Hepatocyte (in vitro differentiated cells): Measurements from ENCODE around the gene FAM227B. TPM values are rescaled to one million over a fixed set of nuclear protein-coding genes. Genes with fewer than 3 reads are reported as not detected.
"Not testable (repeated sequence)": the region's sequence is repeated elsewhere in the genome, so short reads cannot be mapped to it uniquely, and the experiment has no call there.

Experiments
- DNase-seq: peaks from one replicate; pipeline ENCODE4 v3.0.0-alpha.2; 2016; ENCODE audit warnings: low spot score
- H2AFZ ChIP-seq: fragments of 200-600 bp; sonication (generic); 2 replicates; pipeline ENCODE4 v1.6.0; 2016; ENCODE audit warnings: antibody characterized with exemption, mild to moderate bottlenecking
- H3K27ac ChIP-seq: fragments of 200-600 bp; sonication (generic); 2 replicates; pipeline ENCODE4 v1.5.1; 2016; ENCODE audit warnings: mild to moderate bottlenecking
- H3K27me3 ChIP-seq: fragments of 200-600 bp; sonication (generic); 2 replicates; pipeline ENCODE4 v1.6.1; 2016
- H3K36me3 ChIP-seq: fragments of 200-600 bp; sonication (generic); replicated peaks from 2 replicates; pipeline ENCODE4 v1.5.1; 2016; ENCODE audit warnings: low read depth; ENCODE audit not compliant: insufficient read depth
- H3K4me1 ChIP-seq: fragments of 200-600 bp; sonication (generic); 2 replicates; pipeline ENCODE4 v1.5.1; 2016; ENCODE audit warnings: mild to moderate bottlenecking, moderate library complexity; ENCODE audit not compliant: insufficient read depth
- H3K4me2 ChIP-seq: fragments of 200-600 bp; sonication (generic); 2 replicates; pipeline ENCODE4 v1.6.0; 2016
- H3K4me3 ChIP-seq: fragments of 200-600 bp; sonication (generic); 2 replicates; pipeline ENCODE4 v1.5.1; 2016; ENCODE audit warnings: mild to moderate bottlenecking
- H3K79me2 ChIP-seq: fragments of 200-600 bp; sonication (generic); 2 replicates; pipeline ENCODE4 v1.6.0; 2017; ENCODE audit warnings: mild to moderate bottlenecking
- H3K9me2 ChIP-seq: fragments of 200-600 bp; sonication (generic); replicated peaks from 2 replicates; pipeline ENCODE4 v1.6.0; 2017; ENCODE audit warnings: mild to moderate bottlenecking; ENCODE audit not compliant: insufficient read depth
- H3K9me3 ChIP-seq: fragments of 200-600 bp; sonication (generic); 2 replicates; pipeline ENCODE4 v1.5.1; 2016; ENCODE audit warnings: low read depth, mild to moderate bottlenecking
- H4K20me1 ChIP-seq: fragments of 200-600 bp; sonication (generic); 2 replicates; pipeline ENCODE4 v1.6.0; 2016; ENCODE audit warnings: mild to moderate bottlenecking; ENCODE audit not compliant: insufficient read depth, poor library complexity, severe bottlenecking
- EZH2 ChIP-seq: fragments of 200-600 bp; sonication (generic); IDR thresholded peaks from 2 replicates; pipeline ENCODE4 v1.6.1; 2016; ENCODE audit warnings: antibody characterized with exemption, mild to moderate bottlenecking, borderline replicate concordance
- EZH2phosphoT487 ChIP-seq: fragments of 200-600 bp; sonication (generic); IDR thresholded peaks from one replicate; pipeline ENCODE4 v1.6.1; 2018; ENCODE audit warnings: antibody characterized with exemption, mild to moderate bottlenecking, low read depth, moderate library complexity; ENCODE audit not compliant: unreplicated experiment, severe bottlenecking
- WGBS: methylation state at CpG from one replicate; pipeline ENCODE4 v1.1.6; 2016; ENCODE audit warnings: low lambda C conversion rate; ENCODE audit errors: missing lambda C conversion rate; 5-methylcytosine and 5-hydroxymethylcytosine counted together
- polyA plus RNA-seq: library from polyadenylated mRNA; unstranded; fragments of >200 nt; fragmentation: Nextera tagmentation; extraction: Ambion mirVana; gene quantifications from 2 replicates; pipeline ENCODE4 v1.2.1, GENCODE V29; 2016
- total RNA-seq: library from RNA; depleted of rRNA; stranded (reverse); fragments of >200 nt; gene quantifications from 2 replicates; pipeline ENCODE4 v1.2.3, GENCODE V29; 2014
- TF ChIP-seq, protein P1 (sequence below): fragments of 200-600 bp; sonication (generic); IDR thresholded peaks from 2 replicates; pipeline ENCODE4 v1.5.1; 2016; ENCODE audit warnings: antibody characterized with exemption, mild to moderate bottlenecking; ENCODE audit not compliant: poor library complexity

Gene FAM227B
- total and polyA plus RNA-seq, 2 experiments from 2014 or later: 4.5 to 9.2 TPM

DNA sequence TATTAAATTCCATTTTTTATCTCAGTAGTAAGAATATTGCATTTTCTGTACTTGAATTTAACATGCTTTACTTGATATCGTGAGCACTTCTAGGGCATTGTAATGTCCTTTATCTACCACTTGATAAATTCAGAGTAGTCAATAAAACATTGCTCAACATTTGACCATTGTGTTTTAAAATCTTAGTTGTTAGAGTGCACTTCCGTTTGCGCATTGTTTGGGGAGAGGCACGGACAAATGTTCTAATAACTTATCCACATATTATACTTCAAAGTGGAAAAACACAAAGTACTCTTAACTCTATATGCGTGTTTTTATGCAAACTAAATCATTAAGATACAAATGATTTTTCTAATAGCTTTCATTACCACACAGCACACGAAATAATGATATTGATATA is 419 bp downstream of the FAM227B start:
- peak overlapping the region; percentile 71 for H3K4me2 ChIP-seq
- H3K27ac ChIP-seq: peak overlapping the region; percentile 90
- WGBS: 9% methylated on average over 6 of the region's 6 CpGs
- no peaks in the 10 kb centered on the region for H3K9me2 ChIP-seq
- peak overlapping the region; percentile 72 for H2AFZ ChIP-seq
- no peak for DNase-seq
- no peaks in the 10 kb centered on the region for H4K20me1 ChIP-seq
- H3K36me3 ChIP-seq: no peaks in the 10 kb centered on the region
- no peaks in the 10 kb centered on the region for H3K27me3 ChIP-seq
- TF ChIP-seq, protein P1, sequence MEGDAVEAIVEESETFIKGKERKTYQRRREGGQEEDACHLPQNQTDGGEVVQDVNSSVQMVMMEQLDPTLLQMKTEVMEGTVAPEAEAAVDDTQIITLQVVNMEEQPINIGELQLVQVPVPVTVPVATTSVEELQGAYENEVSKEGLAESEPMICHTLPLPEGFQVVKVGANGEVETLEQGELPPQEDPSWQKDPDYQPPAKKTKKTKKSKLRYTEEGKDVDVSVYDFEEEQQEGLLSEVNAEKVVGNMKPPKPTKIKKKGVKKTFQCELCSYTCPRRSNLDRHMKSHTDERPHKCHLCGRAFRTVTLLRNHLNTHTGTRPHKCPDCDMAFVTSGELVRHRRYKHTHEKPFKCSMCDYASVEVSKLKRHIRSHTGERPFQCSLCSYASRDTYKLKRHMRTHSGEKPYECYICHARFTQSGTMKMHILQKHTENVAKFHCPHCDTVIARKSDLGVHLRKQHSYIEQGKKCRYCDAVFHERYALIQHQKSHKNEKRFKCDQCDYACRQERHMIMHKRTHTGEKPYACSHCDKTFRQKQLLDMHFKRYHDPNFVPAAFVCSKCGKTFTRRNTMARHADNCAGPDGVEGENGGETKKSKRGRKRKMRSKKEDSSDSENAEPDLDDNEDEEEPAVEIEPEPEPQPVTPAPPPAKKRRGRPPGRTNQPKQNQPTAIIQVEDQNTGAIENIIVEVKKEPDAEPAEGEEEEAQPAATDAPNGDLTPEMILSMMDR: no peak
- TF ChIP-seq EZH2phosphoT487 (no peak), EZH2 (no peak)
- H3K79me2 ChIP-seq: peaks cover 26% of the 10 kb centered on the region
- peak overlapping the region; percentile 32 for H3K4me3 ChIP-seq
- no peaks in the 10 kb centered on the region for H3K9me3 ChIP-seq
- H3K4me1 ChIP-seq: peaks cover 18% of the 10 kb centered on the region

DNA sequence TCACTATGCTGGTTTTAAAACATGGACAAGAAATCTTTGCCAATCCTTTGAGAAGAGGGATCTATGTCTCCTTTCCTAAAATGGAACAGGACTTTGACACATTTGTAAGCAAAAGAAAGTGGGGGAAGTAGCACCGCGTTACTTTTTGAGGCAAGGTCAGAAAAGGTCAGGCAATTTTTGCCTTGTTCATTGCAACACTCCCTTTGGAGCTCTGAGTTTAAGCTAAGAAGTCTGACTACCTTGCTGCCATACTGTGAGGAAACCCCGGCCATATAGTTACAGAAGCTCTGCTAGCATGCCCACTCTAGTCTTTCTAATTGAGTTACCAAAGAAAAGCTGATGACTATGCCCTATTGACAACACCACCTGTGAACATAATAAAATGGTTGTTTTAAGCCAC is 1.4 kb downstream of the FAM227B start:
- TF ChIP-seq, protein P1: no peak
- TF ChIP-seq EZH2phosphoT487 (no peak), EZH2 (no peak)
- no peak for DNase-seq
- H3K4me2 ChIP-seq: peak overlapping the region; percentile 71
- H3K4me1 ChIP-seq: peaks cover 18% of the 10 kb centered on the region
- H2AFZ ChIP-seq: peak overlapping the region; percentile 72
- 87% methylated on average over 3 of the region's 3 CpGs for WGBS
- no peaks in the 10 kb centered on the region for H4K20me1 ChIP-seq
- H3K27me3 ChIP-seq: no peaks in the 10 kb centered on the region
- H3K27ac ChIP-seq: peak overlapping the region; percentile 90
- H3K79me2 ChIP-seq: peaks cover 26% of the 10 kb centered on the region
- no peaks in the 10 kb centered on the region for H3K9me2 ChIP-seq
- H3K36me3 ChIP-seq: no peaks in the 10 kb centered on the region
- H3K9me3 ChIP-seq: no peaks in the 10 kb centered on the region
- H3K4me3 ChIP-seq: no peak overlapping the region

DNA sequence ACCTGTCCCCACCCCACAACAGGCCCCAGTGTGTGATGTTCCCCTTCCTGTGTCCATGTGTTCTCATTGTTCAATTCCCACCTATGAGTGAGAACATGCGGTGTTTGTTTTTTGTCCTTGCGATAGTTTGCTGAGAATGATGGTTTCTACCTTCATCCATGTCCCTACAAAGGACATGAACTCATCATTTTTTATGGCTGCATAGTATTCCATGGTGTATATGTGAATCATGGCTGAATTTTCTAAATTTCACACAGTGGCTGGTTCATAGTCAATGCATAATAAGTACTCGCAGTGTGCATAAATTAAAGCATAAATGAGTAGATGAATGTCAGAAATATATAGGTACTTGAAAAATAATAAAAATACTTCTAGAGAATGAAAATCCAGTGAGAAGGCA is 8.4 kb downstream of the FAM227B start:
- 99% methylated on average over 3 of the region's 3 CpGs for whole genome bisulfite sequencing
- not testable (repeated sequence) for H3K9me2 ChIP-seq, DNase-seq, H3K9me3 ChIP-seq, H3K4me1 ChIP-seq, H3K4me3 ChIP-seq, H3K79me2 ChIP-seq, H4K20me1 ChIP-seq, H3K4me2 ChIP-seq, H2AFZ ChIP-seq, H3K27ac ChIP-seq, H3K36me3 ChIP-seq, H3K27me3 ChIP-seq

- whole genome bisulfite sequencing: 84% methylated on average over 2 of the region's 2 CpGs
- Histone ChIP-seq H3K9me3 (no peaks in the 10 kb centered on the region), H3K4me3 (no peak overlapping the region), H3K27ac (no peak overlapping the region), H2AFZ (no peak overlapping the region), H3K4me2 (no peak overlapping the region), H3K9me2 (no peaks in the 10 kb centered on the region), H3K36me3 (no peaks in the 10 kb centered on the region), H3K79me2 (no peaks in the 10 kb centered on the region), H3K4me1 (no peaks in the 10 kb centered on the region), H4K20me1 (no peaks in the 10 kb centered on the region), H3K27me3 (no peaks in the 10 kb centered on the region)
- DNase-seq: no peak
- TF ChIP-seq EZH2phosphoT487 (no peak), EZH2 (no peak)
- TF ChIP-seq, protein P1: no peak
Measured at GRCh38 chr15:49610157-49610918, 10.3 kb downstream of the FAM227B start.
